DND-41 (cell line): ENCODE measurements around the gene HLF.

Experiments
- ATAC-seq: fragments of 200-7000 bp; cut with Tn5 transposase; 3 replicates; pipeline ENCODE4 v1.9.1; 2021; ENCODE audit warnings: low read depth; ENCODE audit not compliant: insufficient read depth
- DNase-seq: peaks from one replicate; pipeline ENCODE4 v3.0.0-alpha.2; 2020
- H2AFZ ChIP-seq: 2 replicates; pipeline ENCODE4 v1.6.0; 2012; ENCODE audit warnings: low read depth, low read length
- H3K27ac ChIP-seq: 2 replicates; pipeline ENCODE4 v1.5.1; 2012; ENCODE audit warnings: low read length, inconsistent platforms
- H3K27me3 ChIP-seq: fragments of 200-600 bp; sonication (generic); 2 replicates; pipeline ENCODE4 v1.6.0; 2012; ENCODE audit warnings: low read length, mild to moderate bottlenecking, inconsistent platforms; ENCODE audit not compliant: insufficient read depth, poor library complexity
- H3K36me3 ChIP-seq: 2 replicates; pipeline ENCODE4 v1.5.1; 2012; ENCODE audit warnings: low read length, inconsistent platforms; ENCODE audit not compliant: insufficient read depth
- H3K4me1 ChIP-seq: 2 replicates; pipeline ENCODE4 v1.5.1; 2012; ENCODE audit warnings: mild to moderate bottlenecking, low read length; ENCODE audit not compliant: insufficient read depth
- H3K4me2 ChIP-seq: 2 replicates; pipeline ENCODE4 v1.6.0; 2012; ENCODE audit warnings: mild to moderate bottlenecking, moderate library complexity, low read length, inconsistent platforms; ENCODE audit not compliant: insufficient read depth
- H3K4me3 ChIP-seq, 2 experiments: fragments of 200-600 bp in 1 of 2; shearing (Covaris generic) in 1 of 2; 2 replicates each; pipeline ENCODE4 v1.5.1; 2012 to 2016; ENCODE audit warnings: inconsistent platforms in 2 of 2, low read length in 2 of 2, mild to moderate bottlenecking in 2 of 2, low read depth in 1 of 2, moderate library complexity in 1 of 2
- H3K79me2 ChIP-seq: 2 replicates; pipeline ENCODE4 v1.6.0; 2012; ENCODE audit warnings: low read length, inconsistent platforms; ENCODE audit not compliant: insufficient read depth
- H3K9ac ChIP-seq: 2 replicates; pipeline ENCODE4 v1.6.0; 2012; ENCODE audit warnings: low read depth, mild to moderate bottlenecking, inconsistent platforms, low read length, moderate library complexity
- H3K9me3 ChIP-seq: 2 replicates; pipeline ENCODE4 v1.5.1; 2012; ENCODE audit warnings: low read length, moderate library complexity, mild to moderate bottlenecking, inconsistent platforms; ENCODE audit not compliant: insufficient read depth, severe bottlenecking
- H4K20me1 ChIP-seq: 2 replicates; pipeline ENCODE4 v1.6.0; 2012; ENCODE audit warnings: low read length; ENCODE audit not compliant: insufficient read depth
- EZH2 ChIP-seq: IDR thresholded peaks from 3 replicates; pipeline ENCODE4 v1.6.1; 2012; ENCODE audit warnings: borderline replicate concordance, low read depth, mild to moderate bottlenecking, moderate library complexity, low read length, inconsistent platforms; ENCODE audit not compliant: severe bottlenecking
- TF ChIP-seq, protein P1 (sequence below): IDR thresholded peaks from 2 replicates; pipeline ENCODE4 v1.5.1; 2012; ENCODE audit warnings: borderline replicate concordance, low read length, moderate library complexity, mild to moderate bottlenecking; ENCODE audit not compliant: poor library complexity, severe bottlenecking; ENCODE audit errors: extremely low read depth

HLF gene

GRCh38 chr17:55354010-55354409 is 89.2 kb downstream of the HLF start:
- H3K27me3 ChIP-seq, result no peaks in the 10 kb centered on the region
- no peak for DNase-seq
- TF ChIP-seq EZH2, result no peak
- TF ChIP-seq, protein P1, sequence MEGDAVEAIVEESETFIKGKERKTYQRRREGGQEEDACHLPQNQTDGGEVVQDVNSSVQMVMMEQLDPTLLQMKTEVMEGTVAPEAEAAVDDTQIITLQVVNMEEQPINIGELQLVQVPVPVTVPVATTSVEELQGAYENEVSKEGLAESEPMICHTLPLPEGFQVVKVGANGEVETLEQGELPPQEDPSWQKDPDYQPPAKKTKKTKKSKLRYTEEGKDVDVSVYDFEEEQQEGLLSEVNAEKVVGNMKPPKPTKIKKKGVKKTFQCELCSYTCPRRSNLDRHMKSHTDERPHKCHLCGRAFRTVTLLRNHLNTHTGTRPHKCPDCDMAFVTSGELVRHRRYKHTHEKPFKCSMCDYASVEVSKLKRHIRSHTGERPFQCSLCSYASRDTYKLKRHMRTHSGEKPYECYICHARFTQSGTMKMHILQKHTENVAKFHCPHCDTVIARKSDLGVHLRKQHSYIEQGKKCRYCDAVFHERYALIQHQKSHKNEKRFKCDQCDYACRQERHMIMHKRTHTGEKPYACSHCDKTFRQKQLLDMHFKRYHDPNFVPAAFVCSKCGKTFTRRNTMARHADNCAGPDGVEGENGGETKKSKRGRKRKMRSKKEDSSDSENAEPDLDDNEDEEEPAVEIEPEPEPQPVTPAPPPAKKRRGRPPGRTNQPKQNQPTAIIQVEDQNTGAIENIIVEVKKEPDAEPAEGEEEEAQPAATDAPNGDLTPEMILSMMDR, result no peak
- no peak overlapping the region for H3K9ac ChIP-seq
- ATAC-seq, result no peak
- no peak overlapping the region for H2AFZ ChIP-seq
- no peak overlapping the region for H3K4me2 ChIP-seq
- no peak overlapping the region for H3K27ac ChIP-seq
- H3K9me3 ChIP-seq, result no peaks in the 10 kb centered on the region
- no peaks in the 10 kb centered on the region for H3K36me3 ChIP-seq
- peaks cover 4% of the 10 kb centered on the region for H3K4me1 ChIP-seq
- H3K79me2 ChIP-seq, result no peaks in the 10 kb centered on the region
- no peaks in the 10 kb centered on the region for H4K20me1 ChIP-seq
- no peak overlapping the region for H3K4me3 ChIP-seq

DNA sequence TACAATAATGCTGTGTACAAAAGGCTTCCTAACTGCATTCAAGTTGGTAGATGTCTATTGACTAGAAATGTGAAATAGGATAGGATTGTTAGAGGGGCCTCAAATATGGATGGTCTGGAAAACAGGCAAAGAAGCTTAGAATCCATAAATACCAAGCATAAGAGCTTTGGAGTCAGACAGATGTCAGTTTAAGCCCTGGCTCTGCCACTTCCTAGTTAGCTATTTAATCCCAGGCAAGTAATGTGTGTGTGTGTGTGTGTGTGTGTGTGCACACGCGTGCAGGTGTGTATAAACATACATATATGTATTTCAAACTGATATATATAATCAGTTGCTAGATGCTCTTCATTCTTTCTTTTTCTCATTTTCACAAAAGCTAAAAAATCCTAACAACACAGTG is 90.2 kb downstream of the HLF start:
- ATAC-seq, result no peak
- DNase-seq, result no peak
- Histone ChIP-seq H3K9me3 (no peaks in the 10 kb centered on the region), H3K27me3 (no peaks in the 10 kb centered on the region), H3K79me2 (no peaks in the 10 kb centered on the region), H3K36me3 (no peaks in the 10 kb centered on the region), H3K27ac (no peak overlapping the region), H3K4me3 (no peak overlapping the region), H4K20me1 (no peaks in the 10 kb centered on the region), H3K4me2 (no peak overlapping the region), H3K9ac (no peak overlapping the region), H3K4me1 (peaks cover 4% of the 10 kb centered on the region), H2AFZ (no peak overlapping the region)
- TF ChIP-seq EZH2, result no peak
- TF ChIP-seq, protein P1, result no peak

DNA sequence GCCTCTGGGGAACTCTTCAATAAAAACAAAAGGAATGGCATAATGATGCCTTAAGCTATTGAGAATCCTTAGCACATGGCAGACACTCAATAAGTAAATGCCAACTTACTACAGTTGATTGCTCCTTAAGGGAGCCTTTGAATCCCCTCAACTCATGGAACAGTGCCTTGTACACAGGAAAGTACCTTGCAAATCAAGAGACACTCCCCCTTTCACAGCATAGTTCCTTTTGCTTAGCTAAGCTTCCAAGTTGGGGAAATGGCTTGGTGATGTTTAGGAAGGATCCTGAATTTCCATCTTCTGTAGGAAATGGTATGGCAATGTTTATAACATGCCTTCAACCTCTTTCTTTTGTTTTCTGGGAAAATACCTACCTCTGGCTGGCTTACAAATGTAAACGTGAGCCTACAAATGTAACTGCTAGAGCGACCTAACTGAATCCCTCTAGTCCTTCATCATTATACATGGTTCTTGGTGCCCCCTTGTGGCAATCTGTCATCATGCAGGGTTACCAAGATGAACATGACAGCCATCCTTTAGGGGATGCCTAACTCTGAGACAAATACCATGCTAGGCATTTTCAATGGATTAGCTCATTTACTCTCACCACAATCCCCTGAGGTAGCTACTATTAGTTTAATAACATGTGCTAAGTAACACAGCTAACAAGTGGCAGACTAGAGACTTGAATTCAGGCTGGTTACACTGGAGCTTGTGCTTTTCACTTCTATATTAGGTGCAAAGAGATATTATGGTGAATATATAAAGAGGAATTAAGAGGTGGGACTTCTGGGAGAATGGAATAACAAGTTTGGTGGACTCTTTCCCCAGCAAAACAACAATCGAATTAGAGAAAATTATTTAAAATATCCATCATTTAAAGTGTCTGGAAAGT is 91.9 kb downstream of the HLF start:
- H4K20me1 ChIP-seq, result no peaks in the 10 kb centered on the region
- H3K4me1 ChIP-seq, result peaks cover 4% of the 10 kb centered on the region
- no peaks in the 10 kb centered on the region for H3K27me3 ChIP-seq
- H2AFZ ChIP-seq, result peak overlapping the region; percentile 60
- H3K4me2 ChIP-seq, result no peak overlapping the region
- ATAC-seq (peak; percentile 100), DNase-seq (peak; percentile 80)
- no peak for TF ChIP-seq EZH2
- TF ChIP-seq, protein P1, result peak; percentile 93
- H3K9ac ChIP-seq, result no peak overlapping the region
- no peaks in the 10 kb centered on the region for H3K79me2 ChIP-seq
- H3K4me3 ChIP-seq, result no peak overlapping the region
- H3K27ac ChIP-seq, result no peak overlapping the region
- peaks cover 3% of the 10 kb centered on the region for H3K9me3 ChIP-seq
- H3K36me3 ChIP-seq, result no peaks in the 10 kb centered on the region
